OCI-LY7 (cell line): ENCODE measurements around the gene NOVA2. TPM values are rescaled to one million over a fixed set of nuclear protein-coding genes. Genes with fewer than 3 reads are reported as not detected.

Experiments
- BruUV-seq: library from RNA; stranded (reverse); fragments of 400-500 nt; replicated peaks from 2 replicates; lab custom pipeline; 2021; lab: Mats Ljungman, UMichigan
- CTCF ChIA-PET: fragments of 300-600 bp; sonication (Branson Sonifier 250); formaldehyde crosslinking; loops from one replicate; lab custom pipeline; 2022; ENCODE audit warnings: antibody characterized with exemption; ENCODE audit not compliant: unreplicated experiment; lab: Charles Lee
- POLR2A ChIA-PET: fragments of 300-600 bp; sonication (Branson Sonifier 250); formaldehyde crosslinking; loops from one replicate; lab custom pipeline; 2022; ENCODE audit warnings: antibody characterized with exemption; lab: Charles Lee
- DNase-seq: peaks from one replicate; pipeline ENCODE4 v3.0.0-alpha.2; 2015; ENCODE audit warnings: low spot score
- H2AFZ ChIP-seq: fragments of 200-600 bp; sonication (generic), shearing (Covaris generic); 2 replicates; pipeline ENCODE4 v1.6.1; 2014; ENCODE audit warnings: mild to moderate bottlenecking, antibody characterized with exemption, low read length, moderate library complexity
- H3K27ac ChIP-seq: fragments of 200-600 bp; sonication (generic); 2 replicates; pipeline ENCODE4 v1.5.1; 2014; ENCODE audit warnings: mixed run types, low read depth, mild to moderate bottlenecking, moderate library complexity, low read length, inconsistent platforms; ENCODE audit not compliant: poor library complexity, severe bottlenecking
- H3K36me3 ChIP-seq: fragments of 200-600 bp; sonication (generic); 2 replicates; pipeline ENCODE4 v1.6.1; 2014; ENCODE audit warnings: mild to moderate bottlenecking, antibody characterized with exemption, low read length, moderate library complexity, mixed read lengths; ENCODE audit not compliant: insufficient read depth
- H3K4me1 ChIP-seq: fragments of 200-600 bp; sonication (generic); 2 replicates; pipeline ENCODE4 v1.5.1; 2014; ENCODE audit warnings: mild to moderate bottlenecking, low read length; ENCODE audit not compliant: insufficient read depth, poor library complexity, severe bottlenecking
- H3K4me2 ChIP-seq: fragments of 200-600 bp; sonication (generic); 2 replicates; pipeline ENCODE4 v1.6.1; 2014; ENCODE audit warnings: mild to moderate bottlenecking, low read length
- H3K4me3 ChIP-seq: fragments of 200-600 bp; sonication (generic); 2 replicates; pipeline ENCODE4 v1.5.1; 2014; ENCODE audit warnings: mild to moderate bottlenecking, low read depth, low read length; ENCODE audit not compliant: poor library complexity, severe bottlenecking
- H3K79me2 ChIP-seq: fragments of 200-600 bp; sonication (generic); 2 replicates; pipeline ENCODE4 v1.6.1; 2016; ENCODE audit warnings: low read depth, mild to moderate bottlenecking, low read length, moderate library complexity, mixed read lengths; ENCODE audit not compliant: insufficient read depth
- H3K9me2 ChIP-seq: fragments of 200-600 bp; sonication (generic); 2 replicates; pipeline ENCODE4 v1.6.1; 2016; ENCODE audit warnings: mild to moderate bottlenecking, low read length, mixed read lengths; ENCODE audit not compliant: insufficient read depth
- H3K9me3 ChIP-seq: fragments of 200-600 bp; sonication (generic); 2 replicates; pipeline ENCODE4 v1.6.1; 2014; ENCODE audit warnings: mild to moderate bottlenecking, mixed run types, low read length, mixed read lengths
- H4K20me1 ChIP-seq: fragments of 200-600 bp; sonication (generic); 2 replicates; pipeline ENCODE4 v1.6.1; 2014; ENCODE audit warnings: mild to moderate bottlenecking, antibody characterized with exemption, low read length, moderate library complexity, mixed read lengths; ENCODE audit not compliant: insufficient read depth
- EZH2phosphoT487 ChIP-seq: fragments of 200-600 bp; sonication (generic); IDR thresholded peaks from 2 replicates; pipeline ENCODE4 v1.6.1; 2018; ENCODE audit warnings: low read depth, borderline replicate concordance, mild to moderate bottlenecking, mixed run types, antibody characterized with exemption, low read length, moderate library complexity, mixed read lengths
- intact Hi-C: fragments of 100-400 bp; cut with micrococcal nuclease; formaldehyde crosslinking; loops from one replicate; pipeline ENCODE4 v1.10.0; 2022; ENCODE audit not compliant: unreplicated experiment
- total RNA-seq, 2 experiments: library from RNA; depleted of rRNA in 1 of 2; stranded (reverse); fragments of >200 nt in 1 of 2; shearing (Covaris generic) in 1 of 2; gene quantifications; 2 replicates each; pipeline ENCODE4 v1.2.3, GENCODE V29; 2014 to 2022
- TF ChIP-seq, protein P1 (sequence below): fragments of 200-600 bp; sonication (generic); conservative IDR thresholded peaks from 2 replicates; pipeline ENCODE4 v1.5.1; 2014; ENCODE audit warnings: mild to moderate bottlenecking, antibody characterized with exemption, low read length, moderate library complexity, mixed read lengths

NOVA2 gene
- total RNA-seq, 2 experiments from 2014 or later = 0.19 TPM; not detected in 1

DNA sequence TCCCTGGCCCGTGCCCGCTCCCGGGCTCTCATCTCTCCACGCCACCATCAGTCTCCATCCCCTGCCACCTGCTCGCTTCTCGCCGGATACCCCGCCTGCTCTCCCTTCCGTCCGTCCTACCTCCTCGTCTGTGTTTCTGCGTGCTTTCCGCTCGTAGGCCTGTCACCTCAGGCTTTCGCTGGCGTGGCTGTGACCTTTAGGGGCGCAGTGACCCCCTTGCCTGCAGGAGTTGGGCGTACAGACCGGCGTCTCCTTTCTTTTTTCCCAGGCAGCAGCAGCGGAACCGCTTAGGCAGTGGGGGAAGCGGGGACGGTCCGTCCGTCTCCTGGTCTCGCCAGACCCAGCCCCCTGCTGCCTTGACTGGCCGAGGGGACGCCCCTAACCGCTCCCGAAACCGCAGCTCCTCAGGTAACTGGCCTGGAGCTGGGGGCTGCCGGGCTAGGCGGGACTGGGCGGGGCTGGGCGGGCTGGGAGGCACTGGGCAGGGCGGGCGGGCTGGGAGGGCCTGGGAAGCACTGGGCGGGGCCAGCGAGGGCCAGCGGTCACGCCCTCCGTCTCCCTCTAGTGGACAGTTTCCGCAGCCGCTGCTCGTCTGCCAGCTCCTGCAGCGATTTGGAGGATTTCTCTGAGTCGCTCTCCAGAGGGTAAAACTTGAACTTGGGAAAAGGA lies 42.9 kb upstream of the NOVA2 start:
- no peak overlapping the region for H2AFZ ChIP-seq
- no TSS peak for BruUV-seq

DNA sequence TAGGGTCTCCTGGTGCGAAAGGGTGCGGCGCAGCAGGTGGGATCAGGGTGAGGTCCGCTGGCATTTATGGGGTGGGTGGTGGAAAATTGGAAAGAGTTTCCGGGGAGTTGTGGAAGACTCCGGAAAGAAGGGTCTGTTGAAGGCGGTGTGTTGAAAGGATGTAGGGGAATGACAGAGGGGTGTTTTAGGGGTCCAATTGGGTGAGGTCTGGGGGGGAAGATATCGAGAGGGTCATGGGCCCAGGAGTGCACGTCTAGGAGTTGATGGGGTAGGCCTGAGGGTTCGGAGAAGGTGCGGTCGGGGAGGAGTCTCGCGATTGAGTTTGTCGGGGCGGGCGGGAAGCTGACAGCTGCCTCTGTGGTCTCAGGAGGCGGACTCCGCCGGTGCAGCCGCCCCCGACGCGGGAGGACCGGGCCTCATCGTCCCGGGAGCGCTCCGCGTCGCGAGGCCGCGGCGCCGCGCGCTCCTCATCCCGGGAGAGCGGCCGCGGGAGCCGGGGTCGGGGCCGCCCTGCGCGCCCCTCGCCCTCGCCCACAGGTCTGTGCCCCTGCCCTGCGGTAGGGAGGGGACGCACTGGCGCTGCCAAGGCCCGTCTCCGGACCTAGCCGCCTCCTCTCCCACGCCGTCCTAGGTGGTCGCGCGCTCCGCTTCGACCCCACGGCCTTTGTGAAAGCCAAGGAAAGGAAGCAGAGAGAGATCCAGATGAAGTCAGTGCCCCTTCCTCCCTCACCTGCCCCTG lies 42.2 kb upstream of the NOVA2 start:
- no TSS peak for BruUV-seq
- H3K9me2 ChIP-seq = no peaks in the 10 kb centered on the region
- H3K4me1 ChIP-seq = peaks cover 7% of the 10 kb centered on the region
- no peaks in the 10 kb centered on the region for H3K79me2 ChIP-seq
- ChIA-PET CTCF (no interaction called here), POLR2A (no interaction called here)
- no peak overlapping the region for H2AFZ ChIP-seq
- H3K9me3 ChIP-seq = no peaks in the 10 kb centered on the region
- intact Hi-C loops = no loop called here
- H4K20me1 ChIP-seq = no peaks in the 10 kb centered on the region
- peak overlapping the region; percentile 40; the same call in 1 of the 2 replicates for H3K4me2 ChIP-seq
- peaks cover 2% of the 10 kb centered on the region; the same call in 1 of the 2 replicates for H3K36me3 ChIP-seq
- H3K27ac ChIP-seq = no peak overlapping the region
- no peak for DNase-seq
- TF ChIP-seq, protein P1, sequence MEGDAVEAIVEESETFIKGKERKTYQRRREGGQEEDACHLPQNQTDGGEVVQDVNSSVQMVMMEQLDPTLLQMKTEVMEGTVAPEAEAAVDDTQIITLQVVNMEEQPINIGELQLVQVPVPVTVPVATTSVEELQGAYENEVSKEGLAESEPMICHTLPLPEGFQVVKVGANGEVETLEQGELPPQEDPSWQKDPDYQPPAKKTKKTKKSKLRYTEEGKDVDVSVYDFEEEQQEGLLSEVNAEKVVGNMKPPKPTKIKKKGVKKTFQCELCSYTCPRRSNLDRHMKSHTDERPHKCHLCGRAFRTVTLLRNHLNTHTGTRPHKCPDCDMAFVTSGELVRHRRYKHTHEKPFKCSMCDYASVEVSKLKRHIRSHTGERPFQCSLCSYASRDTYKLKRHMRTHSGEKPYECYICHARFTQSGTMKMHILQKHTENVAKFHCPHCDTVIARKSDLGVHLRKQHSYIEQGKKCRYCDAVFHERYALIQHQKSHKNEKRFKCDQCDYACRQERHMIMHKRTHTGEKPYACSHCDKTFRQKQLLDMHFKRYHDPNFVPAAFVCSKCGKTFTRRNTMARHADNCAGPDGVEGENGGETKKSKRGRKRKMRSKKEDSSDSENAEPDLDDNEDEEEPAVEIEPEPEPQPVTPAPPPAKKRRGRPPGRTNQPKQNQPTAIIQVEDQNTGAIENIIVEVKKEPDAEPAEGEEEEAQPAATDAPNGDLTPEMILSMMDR = no peak
- no peak for TF ChIP-seq EZH2phosphoT487
- H3K4me3 ChIP-seq = no peak overlapping the region

More for the DNA sequence above, 42.9 kb upstream of the NOVA2 start:
- ChIA-PET CTCF (no interaction called here), POLR2A (no interaction called here)
- TF ChIP-seq EZH2phosphoT487 = no peak
- TF ChIP-seq, protein P1 = peak; percentile 68
- Histone ChIP-seq H3K4me3 (no peak overlapping the region), H3K36me3 (peaks cover 2% of the 10 kb centered on the region; the same call in 1 of the 2 replicates), H3K4me2 (peak overlapping the region; percentile 40; the same call in 1 of the 2 replicates), H3K27ac (no peak overlapping the region), H3K4me1 (no peaks in the 10 kb centered on the region), H4K20me1 (no peaks in the 10 kb centered on the region), H3K79me2 (no peaks in the 10 kb centered on the region), H3K9me3 (no peaks in the 10 kb centered on the region), H3K9me2 (no peaks in the 10 kb centered on the region)
- DNase-seq = peak; percentile 59
- intact Hi-C loops = no loop called here
